Measurements from ENCODE around the gene CD300LD. TPM values are rescaled to one million over a fixed set of nuclear protein-coding genes. Genes with fewer than 3 reads are reported as not detected.

Gene CD300LD
- polyA plus RNA-seq, 1 donor from 2014 or later: not detected

DNA sequence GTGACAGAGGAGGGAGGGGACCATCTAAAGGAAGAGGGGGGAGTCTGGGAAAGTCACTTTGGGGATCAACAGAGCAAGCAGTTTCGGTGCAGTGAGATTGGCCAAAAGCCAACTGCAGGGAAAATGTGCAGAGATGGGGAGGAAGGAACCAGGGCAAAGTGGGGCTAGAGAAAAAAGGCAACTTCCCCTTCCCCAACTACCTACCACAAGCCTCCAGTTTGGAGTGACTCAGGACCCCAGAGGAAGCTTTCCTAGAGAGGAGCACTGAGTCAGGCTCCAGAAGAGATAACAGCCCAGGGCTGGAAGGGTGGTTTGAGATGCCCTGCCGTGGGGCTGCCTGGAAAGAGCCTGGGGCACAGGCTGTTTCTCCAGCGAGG, 6.9 kb upstream of the CD300LD start:
- H3F3A ChIP-seq (ENCODE audit: insufficient read depth, low read length, poor library complexity, severe bottlenecking): no peaks in the 10 kb centered on the region
- no peak overlapping the region for H3K9ac ChIP-seq (ENCODE audit: low read length)
- TF ChIP-seq EZH2 (IDR thresholded peaks at IDR 0.05; ENCODE audit: borderline replicate concordance, insufficient read depth, low read length, poor library complexity, severe bottlenecking): no peak
- TF ChIP-seq TAF1 (IDR thresholded peaks at IDR 0.05; ENCODE audit: low read depth): no peak
- TF ChIP-seq RAD21 (conservative IDR thresholded peaks at IDR 0.05): no peak
- no peak for TF ChIP-seq REST (IDR thresholded peaks at IDR 0.05; ENCODE audit: borderline replicate concordance)
- no peak for TF ChIP-seq MXI1 (conservative IDR thresholded peaks at IDR 0.05; ENCODE audit: poor library complexity, severe bottlenecking)
- H3K36me3 ChIP-seq (ENCODE audit: insufficient read depth, low read length): no peaks in the 10 kb centered on the region
- no peaks in the 10 kb centered on the region for H3K9me3 ChIP-seq (ENCODE audit: low read length)
- H4K20me1 ChIP-seq (ENCODE audit: insufficient read depth): no peaks in the 10 kb centered on the region
- H3K4me2 ChIP-seq (ENCODE audit: low read length): no peak overlapping the region
- H2AFZ ChIP-seq (ENCODE audit: low read depth, low read length): no peak overlapping the region
- H3K79me2 ChIP-seq (replicated peaks; ENCODE audit: insufficient read depth, low read length): no peaks in the 10 kb centered on the region
- no peaks in the 10 kb centered on the region for H3K9me2 ChIP-seq (ENCODE audit: insufficient read depth, low read length)
- no peak overlapping the region for H3K4me3 ChIP-seq (ENCODE audit: low read length)
- H3K27ac ChIP-seq (ENCODE audit: low read length): no peak overlapping the region
- H3K27me3 ChIP-seq (ENCODE audit: insufficient read depth, low read depth, low read length): no peaks in the 10 kb centered on the region

DNA sequence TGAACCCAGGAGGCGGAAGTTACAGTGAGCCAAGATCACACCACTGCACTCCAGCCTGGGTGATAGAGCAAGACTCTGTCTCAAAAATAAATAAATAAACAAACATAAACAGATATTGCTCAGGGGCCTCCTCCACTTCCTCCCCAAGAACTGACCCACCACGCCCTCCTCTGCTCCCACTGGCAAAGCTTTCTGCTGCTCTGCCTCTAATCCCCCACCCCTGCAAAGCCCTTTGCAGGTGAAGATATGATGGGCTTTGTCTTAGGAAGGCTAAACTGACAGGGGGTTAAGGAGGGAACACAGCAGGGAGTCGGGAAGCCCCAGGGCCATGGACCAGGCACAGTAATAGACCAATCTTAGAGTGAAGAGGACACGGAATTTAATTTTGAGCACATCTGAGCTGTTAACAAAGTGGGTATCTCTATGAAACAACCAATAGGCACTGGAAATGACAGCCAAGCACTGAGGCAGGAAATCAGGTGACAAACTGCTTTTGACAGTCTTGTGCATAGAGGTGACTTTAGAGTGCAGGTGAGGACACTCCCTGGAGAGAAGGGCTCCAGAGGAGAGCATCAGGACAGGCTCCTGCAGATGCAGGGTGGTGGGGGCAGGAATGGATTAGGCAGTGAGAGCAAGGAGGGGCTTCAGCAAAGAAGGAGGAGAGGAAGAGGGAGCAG, 6.4 kb upstream of the CD300LD start:
- no peaks in the 10 kb centered on the region for H3K9me3 ChIP-seq (ENCODE audit: low read length)
- no peaks in the 10 kb centered on the region for H3K9me2 ChIP-seq (ENCODE audit: insufficient read depth, low read length)
- no peak overlapping the region for H3K4me2 ChIP-seq (ENCODE audit: low read length)
- no peak overlapping the region for H3K4me3 ChIP-seq (ENCODE audit: low read length)
- H3K36me3 ChIP-seq (ENCODE audit: insufficient read depth, low read length): no peaks in the 10 kb centered on the region
- H2AFZ ChIP-seq (ENCODE audit: low read depth, low read length): no peak overlapping the region
- H3F3A ChIP-seq (ENCODE audit: insufficient read depth, low read length, poor library complexity, severe bottlenecking): no peaks in the 10 kb centered on the region
- TF ChIP-seq TAF1 (IDR thresholded peaks at IDR 0.05; ENCODE audit: low read depth): no peak
- TF ChIP-seq SMC3 (conservative IDR thresholded peaks at IDR 0.05; ENCODE audit: poor library complexity): no peak
- no peak for TF ChIP-seq EP300 (conservative IDR thresholded peaks at IDR 0.05; ENCODE audit: poor library complexity, severe bottlenecking)
- TF ChIP-seq POLR2AphosphoS5 (IDR thresholded peaks at IDR 0.05): no peak
- TF ChIP-seq REST (IDR thresholded peaks at IDR 0.05; ENCODE audit: borderline replicate concordance): no peak
- TF ChIP-seq MXI1 (conservative IDR thresholded peaks at IDR 0.05; ENCODE audit: poor library complexity, severe bottlenecking): no peak
- no peak for TF ChIP-seq CTCF (IDR thresholded peaks at IDR 0.05; ENCODE audit: poor library complexity, severe bottlenecking)
- no peak for TF ChIP-seq RAD21 (conservative IDR thresholded peaks at IDR 0.05)
- no peak for TF ChIP-seq EZH2 (IDR thresholded peaks at IDR 0.05; ENCODE audit: borderline replicate concordance, insufficient read depth, low read length, poor library complexity, severe bottlenecking)
- H3K27ac ChIP-seq (ENCODE audit: low read length): no peak overlapping the region
- no peaks in the 10 kb centered on the region for H4K20me1 ChIP-seq (ENCODE audit: insufficient read depth)
- H3K79me2 ChIP-seq (replicated peaks; ENCODE audit: insufficient read depth, low read length): no peaks in the 10 kb centered on the region
- H3K9ac ChIP-seq (ENCODE audit: low read length): no peak overlapping the region
- H3K27me3 ChIP-seq (ENCODE audit: insufficient read depth, low read depth, low read length): no peaks in the 10 kb centered on the region
